GM21529 (cell line): Measurements from ENCODE around the gene EHD2.
A peak's percentile ranks its signal among the peaks of the same experiment; 100 is the strongest.
"Not testable (repeated sequence)": the region's sequence is repeated elsewhere in the genome, so short reads cannot be mapped to it uniquely, and the experiment has no call there.

Source experiments
- ATAC-seq: cut with Tn5 transposase; IDR thresholded peaks from one replicate; pipeline ENCODE4 v1.9.1; 2021; ENCODE audit not compliant: unreplicated experiment

The EHD2 gene

DNA sequence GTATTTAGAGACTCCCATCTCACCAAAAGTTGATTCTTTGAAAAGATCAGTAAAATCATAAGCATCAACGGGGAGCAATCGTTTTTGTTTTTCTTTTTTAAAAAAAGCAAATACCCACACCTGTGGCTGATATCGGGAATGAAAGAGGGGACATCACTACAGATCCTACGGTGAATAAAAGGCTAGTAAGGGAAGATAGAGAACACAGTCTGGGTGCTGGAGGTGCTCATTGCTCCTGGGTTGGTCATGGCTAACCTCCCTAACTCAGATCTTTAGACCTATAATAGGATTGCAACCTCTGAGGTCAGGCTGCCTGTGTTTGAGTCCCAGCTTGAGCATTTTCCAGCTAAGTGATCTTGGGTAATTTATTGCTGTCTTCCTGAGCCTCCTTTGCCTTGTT lies 1.1 kb downstream of the EHD2 start:
- ATAC-seq, result no peak

DNA sequence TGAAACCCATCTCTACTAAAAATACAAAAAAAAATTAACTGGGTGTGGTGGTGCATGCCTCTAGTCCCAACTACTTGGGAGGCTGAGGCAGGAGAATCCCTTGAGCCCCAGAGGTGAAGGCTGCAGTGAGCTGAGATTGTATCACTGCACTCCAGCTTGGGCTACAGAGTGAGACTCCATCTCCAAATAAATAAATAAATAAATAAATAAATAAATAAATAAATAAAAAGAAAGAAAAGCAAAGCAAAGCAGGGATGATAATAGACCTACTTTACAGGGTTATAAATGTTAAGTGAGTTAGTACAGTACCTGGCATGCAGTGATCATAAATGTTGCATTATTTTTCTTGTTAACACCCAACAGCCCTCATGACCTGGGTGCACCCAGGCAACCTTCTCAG lies 1.6 kb downstream of the EHD2 start:
- ATAC-seq, result not testable (repeated sequence)

DNA sequence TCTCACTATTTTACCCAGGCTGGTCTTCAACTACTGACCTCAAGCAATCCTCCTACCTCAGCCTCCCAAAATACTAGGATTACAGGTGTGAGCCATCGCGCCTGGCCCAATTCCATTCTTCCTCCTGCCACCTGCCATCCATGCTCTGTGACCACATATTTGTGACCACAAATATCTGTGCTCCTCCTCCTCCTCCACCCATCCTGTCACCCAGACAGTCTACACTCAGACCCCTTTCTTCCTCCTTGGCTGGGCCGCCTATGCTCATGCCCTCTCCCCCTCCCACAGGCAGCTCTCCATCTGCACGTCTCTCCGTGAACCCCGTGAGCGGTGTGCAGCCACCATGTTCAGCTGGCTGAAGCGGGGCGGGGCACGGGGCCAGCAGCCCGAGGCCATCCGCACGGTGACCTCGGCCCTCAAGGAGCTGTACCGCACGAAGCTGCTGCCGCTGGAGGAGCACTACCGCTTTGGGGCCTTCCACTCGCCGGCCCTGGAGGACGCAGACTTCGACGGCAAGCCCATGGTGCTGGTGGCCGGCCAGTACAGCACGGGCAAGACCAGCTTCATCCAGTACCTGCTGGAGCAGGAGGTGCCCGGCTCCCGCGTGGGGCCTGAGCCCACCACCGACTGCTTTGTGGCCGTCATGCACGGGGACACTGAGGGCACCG lies 3.2 kb downstream of the EHD2 start:
- ATAC-seq, result no peak

- ATAC-seq, result not testable (repeated sequence)
These were observed 5.3 kb downstream of the EHD2 start for GRCh38 chr19:47718415-47719046.

DNA sequence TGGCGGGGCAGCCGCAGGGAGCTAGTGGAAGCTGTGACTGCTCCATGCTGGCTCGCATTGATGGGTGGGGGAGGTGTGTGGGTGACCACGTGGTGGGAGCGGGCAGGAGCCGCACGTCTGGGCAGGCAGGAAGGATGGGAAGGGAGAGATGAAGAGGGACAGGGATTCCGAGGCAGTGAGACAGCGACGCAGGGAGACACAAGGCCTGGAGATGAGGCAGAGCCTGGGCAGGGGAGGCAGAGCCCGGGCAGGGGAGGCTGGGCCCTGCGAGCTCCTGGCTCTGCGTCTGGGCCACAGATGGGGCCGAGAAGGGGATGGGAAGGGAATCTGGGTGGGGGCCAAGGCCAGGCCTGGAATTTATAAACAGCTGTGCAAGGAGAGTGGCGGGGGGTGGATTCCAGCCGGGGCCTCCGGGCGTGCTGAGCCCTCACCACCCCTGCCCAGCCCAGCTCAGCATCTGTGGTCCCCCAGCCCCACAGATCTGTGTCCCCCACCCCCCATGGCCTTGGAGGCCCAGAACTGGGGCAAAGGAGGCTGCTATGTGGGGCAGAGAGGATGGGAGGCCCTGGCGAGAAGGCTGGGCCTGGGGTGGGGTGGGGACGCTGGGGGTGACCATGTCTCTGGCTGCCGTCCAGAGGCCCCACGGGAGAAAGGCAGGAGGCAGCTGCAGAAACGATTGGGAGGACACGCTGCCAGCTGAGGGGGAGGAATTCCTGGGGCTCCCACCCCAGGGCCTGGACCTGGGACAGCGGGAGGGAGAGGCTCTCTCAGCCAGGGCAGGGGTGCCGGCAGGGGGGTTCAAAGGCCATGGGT lies 6.0 kb downstream of the EHD2 start:
- ATAC-seq, result no peak

DNA sequence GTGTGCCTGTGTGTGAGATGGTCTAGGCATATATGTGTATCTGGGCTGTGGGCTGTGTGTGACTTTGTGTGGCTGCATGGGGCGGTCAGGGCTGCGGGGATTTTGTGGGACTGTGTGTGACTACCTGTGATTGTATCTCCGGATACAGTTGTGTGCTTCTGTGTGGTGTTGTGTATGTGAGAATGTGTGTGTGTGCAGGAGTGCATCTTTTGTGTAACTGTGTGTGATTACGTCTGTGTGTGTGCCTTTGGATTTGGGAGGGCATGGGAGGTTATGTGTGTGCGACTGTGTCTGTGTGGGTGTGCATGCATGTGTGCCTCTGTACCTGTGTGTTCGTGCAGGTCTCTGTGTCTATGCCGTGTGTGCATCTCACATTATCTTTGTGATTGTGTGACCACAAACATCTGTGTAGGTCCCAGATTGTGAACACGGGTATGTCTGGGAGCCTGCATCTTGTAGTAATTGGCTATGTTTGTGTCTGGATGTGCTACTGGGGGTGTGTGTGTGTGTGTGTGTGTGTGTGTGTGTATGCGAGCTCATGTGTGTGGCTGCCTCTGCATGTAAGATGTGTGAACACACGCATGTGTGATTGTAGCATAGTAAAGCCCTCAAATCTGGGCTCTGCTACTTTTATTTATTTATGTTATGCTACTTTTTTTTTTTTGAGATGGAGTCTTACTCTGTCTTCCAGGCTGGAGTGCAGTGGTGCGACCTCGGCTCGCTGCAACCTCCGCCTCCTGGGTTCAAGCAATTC lies 7.6 kb downstream of the EHD2 start:
- no peak for ATAC-seq

DNA sequence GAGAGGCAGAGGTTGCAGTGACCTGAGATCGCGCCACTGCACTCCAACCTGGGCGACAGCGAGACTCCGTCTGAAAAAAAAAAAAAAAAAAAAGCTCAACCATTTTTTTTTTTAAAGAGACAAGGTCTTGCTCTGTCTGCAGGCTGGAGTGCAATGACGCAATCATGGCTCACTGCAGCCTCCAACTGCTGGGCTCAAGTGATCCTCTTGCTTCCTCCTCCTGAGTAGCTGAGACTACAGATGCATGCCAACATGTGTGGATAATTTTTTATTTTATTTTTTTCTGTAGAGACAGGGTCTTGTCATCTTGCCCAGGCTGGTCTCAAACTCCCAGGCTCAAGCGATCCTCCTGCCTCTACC lies 10.3 kb downstream of the EHD2 start:
- no peak for ATAC-seq

- ATAC-seq, result no peak
These were observed 12.7 kb downstream of the EHD2 start for GRCh38 chr19:47725759-47726401.

- no peak for ATAC-seq
These were observed 13.2 kb downstream of the EHD2 start for GRCh38 chr19:47726467-47726866.

DNA sequence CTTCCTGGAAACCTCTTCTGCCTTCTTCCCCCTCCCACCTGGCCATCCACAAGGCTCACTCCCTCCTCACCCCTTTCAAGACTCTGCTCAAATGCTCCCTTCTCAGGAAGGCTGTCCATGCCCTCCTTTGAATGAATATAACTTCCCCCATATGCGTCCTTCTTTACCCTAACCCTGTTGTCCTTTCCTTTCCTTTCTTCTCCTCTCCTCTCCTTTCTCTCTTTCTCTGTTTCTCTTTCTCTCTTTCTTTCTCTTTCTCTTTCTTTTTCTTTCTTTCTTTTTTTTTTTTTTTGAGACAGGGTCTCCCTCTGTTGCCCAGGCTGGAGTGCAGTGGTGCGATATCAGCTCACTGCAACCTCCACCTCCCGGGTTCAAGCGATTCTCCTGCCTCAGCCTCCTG lies 15.1 kb downstream of the EHD2 start:
- ATAC-seq, result not testable (repeated sequence)

GRCh38 chr19:47729468-47729798 lies 16.2 kb downstream of the EHD2 start:
- ATAC-seq, result no peak

DNA sequence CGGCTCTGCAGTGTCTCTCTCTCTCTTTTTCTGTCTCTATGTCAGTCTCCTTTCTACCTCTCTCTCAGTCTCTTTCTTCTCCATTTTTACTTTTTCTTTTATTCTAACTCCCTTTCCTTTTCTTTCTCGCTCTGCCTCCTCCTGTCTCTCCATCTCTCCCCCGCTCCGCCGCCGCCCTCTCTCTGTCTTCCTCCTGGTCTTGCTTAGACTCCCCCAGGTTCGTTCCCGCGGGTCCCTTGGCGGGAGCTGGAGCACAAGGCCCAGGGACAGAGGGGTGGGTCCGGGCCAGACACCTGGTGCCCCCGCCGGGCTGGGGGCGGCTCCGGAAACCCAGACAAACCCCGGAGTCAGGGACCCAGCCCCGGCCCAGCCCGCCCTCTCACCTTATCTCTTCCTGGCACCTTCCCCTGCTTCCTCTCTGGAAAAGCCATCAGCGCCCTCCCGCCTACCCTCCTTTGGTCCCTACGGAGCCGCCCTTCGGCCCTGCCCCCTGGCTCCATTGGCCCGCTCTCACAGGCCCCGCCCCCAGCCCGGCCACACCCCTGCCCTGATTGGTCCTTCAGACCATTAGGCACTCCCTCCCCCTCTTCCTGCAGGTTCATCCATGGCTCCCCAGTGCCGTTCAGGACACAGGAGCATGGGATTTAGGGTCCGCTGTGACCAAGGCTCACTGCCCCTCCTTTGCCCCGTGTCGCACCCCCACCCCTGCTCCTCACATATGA lies 16.7 kb downstream of the EHD2 start:
- no peak for ATAC-seq

GRCh38 chr19:47730521-47730889 lies 17.3 kb downstream of the EHD2 start:
- ATAC-seq, result no peak

DNA sequence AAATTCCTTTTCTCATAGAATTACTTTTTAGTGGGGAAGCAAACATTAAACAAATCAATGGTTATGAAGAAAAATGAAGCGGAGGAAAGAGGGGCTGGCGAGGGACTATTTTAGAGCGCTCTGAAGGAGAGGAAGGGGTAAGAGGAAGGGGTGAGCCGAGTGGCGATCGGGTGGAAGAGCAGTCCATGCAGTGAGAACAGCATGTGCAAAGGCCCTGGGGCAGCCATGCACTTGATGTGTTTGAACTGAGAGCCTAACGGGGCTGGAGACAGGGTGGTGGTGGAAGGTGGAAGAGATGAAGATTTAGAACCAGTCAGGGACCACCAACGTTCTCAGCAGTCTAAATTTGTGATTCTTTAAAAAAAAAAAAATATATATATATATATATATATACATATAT lies 17.7 kb downstream of the EHD2 start:
- no peak for ATAC-seq

DNA sequence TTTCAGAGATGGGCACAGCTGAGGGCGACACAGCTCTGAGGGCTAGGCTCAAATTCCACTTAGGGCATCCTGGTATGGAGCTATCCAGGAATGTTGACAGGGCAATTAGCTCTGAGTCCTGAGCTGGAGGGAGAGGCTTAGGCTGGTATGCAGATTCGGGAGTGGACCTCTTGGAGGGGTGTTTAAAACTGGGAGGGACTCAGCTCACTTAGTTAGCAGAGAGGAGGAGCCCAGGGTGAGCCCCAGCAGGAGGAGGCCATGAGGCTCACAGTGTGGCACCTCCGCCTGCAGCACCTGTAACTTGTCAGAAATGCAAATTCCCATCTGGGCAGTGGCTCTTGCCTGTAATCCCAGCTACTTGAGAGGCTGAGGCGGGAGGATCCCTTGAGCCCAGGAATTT lies 21.9 kb downstream of the EHD2 start:
- no peak for ATAC-seq

DNA sequence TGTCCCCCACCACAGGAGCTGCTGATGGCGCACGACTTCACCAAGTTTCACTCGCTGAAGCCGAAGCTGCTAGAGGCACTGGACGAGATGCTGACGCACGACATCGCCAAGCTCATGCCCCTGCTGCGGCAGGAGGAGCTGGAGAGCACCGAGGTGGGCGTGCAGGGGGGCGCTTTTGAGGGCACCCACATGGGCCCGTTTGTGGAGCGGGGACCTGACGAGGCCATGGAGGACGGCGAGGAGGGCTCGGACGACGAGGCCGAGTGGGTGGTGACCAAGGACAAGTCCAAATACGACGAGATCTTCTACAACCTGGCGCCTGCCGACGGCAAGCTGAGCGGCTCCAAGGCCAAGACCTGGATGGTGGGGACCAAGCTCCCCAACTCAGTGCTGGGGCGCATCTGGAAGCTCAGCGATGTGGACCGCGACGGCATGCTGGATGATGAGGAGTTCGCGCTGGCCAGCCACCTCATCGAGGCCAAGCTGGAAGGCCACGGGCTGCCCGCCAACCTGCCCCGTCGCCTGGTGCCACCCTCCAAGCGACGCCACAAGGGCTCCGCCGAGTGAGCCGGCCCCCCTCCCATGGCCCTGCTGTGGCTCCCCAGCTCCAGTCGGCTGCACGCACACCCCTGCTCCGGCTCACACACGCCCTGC lies 27.8 kb downstream of the EHD2 start:
- ATAC-seq, result no peak

DNA sequence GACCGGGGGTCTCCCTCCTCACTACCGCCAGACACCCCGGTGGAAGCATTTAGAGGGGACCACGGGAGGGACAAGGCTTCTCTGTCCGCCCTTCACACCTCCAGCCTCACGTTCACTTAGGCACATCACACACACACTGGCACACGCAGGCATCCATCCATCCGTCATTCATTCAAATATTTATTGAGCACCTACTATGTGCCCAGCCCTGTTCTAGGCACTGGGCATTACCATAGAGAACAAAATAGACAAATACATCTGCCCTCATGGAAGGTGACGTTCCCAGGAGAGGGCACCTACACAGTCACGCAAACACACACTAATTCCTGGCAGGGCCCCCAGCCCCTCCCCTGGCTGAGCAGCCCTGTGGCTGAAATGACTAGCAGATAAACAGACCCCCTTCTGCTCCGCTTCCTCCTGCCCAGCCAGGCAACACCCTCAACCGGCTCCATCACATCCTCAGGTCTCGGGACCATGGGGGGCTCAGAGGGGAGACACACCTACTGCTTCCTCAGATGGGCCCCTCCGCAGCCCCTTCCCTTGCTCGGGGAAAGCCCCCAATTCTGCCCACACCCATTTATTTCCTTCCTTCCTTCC lies 28.4 kb downstream of the EHD2 start:
- no peak for ATAC-seq

DNA sequence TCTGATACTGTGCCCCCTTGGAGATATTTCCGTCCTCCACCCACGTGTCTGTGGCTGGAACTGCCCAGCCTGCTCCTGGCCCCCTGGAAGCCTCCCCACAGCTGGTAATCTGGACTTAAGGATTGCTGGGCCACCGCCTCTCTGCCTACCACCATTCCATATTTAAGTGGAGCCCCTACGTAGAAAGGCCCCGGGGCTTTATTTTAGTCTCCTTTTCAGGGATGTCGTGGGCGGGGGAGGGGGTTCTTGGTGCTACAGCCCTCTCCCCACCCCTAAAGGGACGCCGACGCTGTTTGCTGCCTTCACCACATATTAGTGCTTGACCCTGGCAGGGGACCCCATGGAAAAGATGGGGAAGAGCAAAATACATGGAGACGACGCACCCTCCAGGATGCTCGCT lies 29.4 kb downstream of the EHD2 start:
- no peak for ATAC-seq

- peak; percentile 59 for ATAC-seq
These were observed 32.0 kb downstream of the EHD2 start, which contains the start of gene NOP53 for GRCh38 chr19:47745010-47745901. TSS of gene NOP53 (plus strand) at chr19:47745546. CDS start at chr19:47745560, 14 bp downstream.
